HG03575 (cell line): ENCODE results near the gene CR1.
"Not testable (repeated sequence)": the region's sequence is repeated elsewhere in the genome, so short reads cannot be mapped to it uniquely, and the experiment has no call there.

Source experiments
- ATAC-seq: cut with Tn5 transposase; IDR thresholded peaks from one replicate; pipeline ENCODE4 v1.9.1; 2021; ENCODE audit not compliant: unreplicated experiment, insufficient number of reproducible peaks, low FRiP score; ENCODE audit errors: extremely low read depth

CR1 gene

DNA sequence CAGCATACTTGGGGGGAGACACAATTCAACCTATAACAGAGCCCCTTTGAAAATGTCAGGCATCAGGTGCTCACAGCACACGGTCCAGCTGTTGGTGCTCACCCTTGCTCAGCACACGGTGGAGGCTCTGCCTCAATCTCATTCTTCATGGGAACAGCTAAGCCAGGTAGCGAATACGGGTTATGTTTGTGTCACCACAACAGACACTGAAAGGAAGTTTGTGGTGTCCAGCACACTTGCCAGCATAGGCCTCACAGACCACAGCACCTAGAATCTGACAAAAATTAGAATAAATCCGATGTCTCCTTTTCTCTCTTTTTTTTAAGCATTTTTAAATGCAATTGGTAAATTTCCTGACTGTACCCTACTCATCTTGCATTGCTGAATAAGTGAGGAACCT lies 77.1 kb downstream of the CR1 start:
- ATAC-seq: not testable (repeated sequence)

DNA sequence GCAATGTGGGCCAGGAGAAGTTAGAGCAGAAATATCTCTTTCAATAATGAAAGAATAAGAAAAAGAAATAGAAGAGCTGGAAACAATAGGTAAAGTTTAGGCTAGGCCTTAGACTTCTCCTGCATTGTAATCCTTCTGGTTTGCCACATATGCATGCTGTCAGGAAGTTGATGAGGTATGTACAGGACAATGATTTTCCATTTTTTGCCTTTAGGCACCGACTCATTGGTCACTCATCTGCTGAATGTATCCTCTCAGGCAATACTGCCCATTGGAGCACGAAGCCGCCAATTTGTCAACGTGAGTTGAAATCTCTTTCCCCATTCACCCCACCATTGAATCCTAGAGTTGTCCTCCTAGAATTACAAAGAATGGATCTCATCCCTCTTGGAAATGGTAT lies 79.4 kb downstream of the CR1 start:
- not testable (repeated sequence) for ATAC-seq

DNA sequence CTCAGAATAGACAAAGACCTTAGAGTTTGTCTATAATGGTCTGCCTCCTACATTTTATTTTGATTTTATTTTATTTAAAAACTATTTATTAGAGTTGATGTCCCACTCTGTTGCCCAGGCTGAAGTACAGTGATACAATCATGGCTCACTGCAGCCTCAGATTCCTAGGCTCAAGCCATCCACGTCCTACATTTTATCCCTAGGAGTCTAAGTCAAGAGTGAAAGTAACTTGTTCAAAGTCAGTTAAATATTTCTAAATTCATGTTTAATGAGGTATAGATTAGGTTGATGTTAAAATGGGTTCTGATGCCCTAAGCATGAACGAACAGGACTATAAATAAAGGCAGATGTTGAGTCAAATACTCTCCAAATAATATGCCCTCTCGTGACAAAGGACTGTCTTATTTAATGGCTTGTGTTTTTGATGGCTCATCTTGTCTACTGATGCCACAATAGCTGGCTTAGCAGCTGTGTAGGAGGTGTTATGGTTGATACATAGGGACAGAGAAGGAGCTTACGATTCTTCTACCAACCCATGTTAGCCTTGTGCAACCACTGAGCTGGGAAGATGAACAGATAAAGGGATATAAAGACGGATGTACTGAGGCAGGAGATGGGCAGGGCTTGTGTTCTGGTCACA lies 83.0 kb downstream of the CR1 start:
- ATAC-seq: no peak

DNA sequence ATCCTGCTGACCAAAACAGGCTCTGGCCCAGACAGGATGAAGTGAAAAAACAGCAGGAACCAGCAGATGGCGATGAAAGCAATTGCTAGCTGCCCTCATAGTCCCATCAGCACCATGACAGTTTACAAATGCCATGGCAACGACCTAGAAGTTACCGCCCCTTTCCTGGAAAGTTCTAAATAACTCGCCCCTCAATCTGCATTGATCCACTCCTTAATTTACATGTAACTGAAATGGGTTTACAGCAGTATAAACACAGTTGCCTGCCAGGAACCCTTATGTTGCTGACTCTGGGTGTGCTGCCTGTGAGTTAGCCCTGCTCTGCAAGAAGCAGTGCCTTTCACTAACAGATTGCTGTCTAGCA lies 83.5 kb downstream of the CR1 start:
- no peak for ATAC-seq

DNA sequence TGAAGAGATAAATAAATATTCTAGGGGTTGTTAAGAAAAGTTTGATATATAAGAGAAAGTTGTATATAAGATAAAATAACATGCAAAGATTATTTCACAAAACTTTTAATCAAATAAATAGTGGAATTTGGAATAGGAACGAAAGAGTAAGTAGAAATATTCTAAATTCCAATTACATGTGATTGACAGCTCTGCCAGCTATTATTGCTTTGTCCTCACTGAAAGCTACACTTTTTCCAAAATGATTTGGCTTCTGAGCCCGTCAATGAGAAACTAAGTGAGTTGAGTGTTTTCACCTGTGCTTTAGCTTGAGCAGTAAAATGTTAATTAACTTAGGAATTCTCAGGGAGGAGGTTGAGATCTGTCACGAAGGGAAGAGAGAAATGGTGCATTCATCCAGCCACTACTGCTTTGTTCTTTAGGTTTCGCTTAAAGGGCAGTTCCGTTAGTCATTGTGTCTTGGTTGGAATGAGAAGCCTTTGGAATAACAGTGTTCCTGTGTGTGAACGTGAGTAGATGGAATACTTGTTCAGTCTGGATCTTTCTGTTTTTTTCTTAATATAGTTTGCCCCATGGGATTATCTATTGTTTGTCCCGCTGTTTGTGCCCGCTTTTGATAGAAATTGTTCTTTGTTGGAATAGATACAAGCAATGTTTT lies 85.7 kb downstream of the CR1 start:
- ATAC-seq: no peak

DNA sequence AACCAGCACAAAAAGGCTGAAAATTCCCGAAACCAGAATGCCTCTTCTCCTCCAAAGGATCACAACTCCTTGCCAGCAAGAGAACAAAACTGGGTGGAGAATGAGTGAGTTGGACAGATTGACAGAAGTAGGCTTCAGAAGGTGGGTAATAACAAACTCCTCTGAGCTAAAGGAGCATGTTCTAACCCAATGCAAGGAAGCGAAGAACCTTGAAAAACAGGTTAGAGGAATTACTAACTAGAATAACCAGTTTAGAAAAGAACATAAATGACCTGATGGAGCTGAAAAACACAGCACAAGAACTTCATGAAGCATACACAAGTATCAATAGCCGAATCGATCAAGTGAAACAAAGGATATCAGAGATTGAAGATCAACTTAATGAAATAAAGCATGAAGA lies 93.5 kb downstream of the CR1 start:
- not testable (repeated sequence) for ATAC-seq

DNA sequence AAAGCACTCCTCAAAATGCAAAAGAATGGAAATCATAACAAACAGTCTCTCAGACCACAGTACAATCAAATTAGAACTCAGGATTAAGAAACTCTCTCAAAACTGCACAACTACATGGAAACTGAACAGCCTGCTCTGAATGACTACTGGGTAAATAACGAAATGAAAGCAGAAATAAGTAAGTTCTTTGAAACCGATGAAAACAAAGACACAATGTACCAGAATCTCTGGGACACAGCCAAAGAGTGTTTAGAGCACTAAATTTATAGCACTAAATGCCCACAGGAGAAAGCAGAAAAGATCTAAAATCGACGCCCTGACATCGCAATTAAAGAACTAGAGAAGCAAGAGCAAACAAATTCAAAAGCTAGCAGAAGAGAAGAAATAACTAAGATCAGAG lies 95.2 kb downstream of the CR1 start:
- ATAC-seq: not testable (repeated sequence)

DNA sequence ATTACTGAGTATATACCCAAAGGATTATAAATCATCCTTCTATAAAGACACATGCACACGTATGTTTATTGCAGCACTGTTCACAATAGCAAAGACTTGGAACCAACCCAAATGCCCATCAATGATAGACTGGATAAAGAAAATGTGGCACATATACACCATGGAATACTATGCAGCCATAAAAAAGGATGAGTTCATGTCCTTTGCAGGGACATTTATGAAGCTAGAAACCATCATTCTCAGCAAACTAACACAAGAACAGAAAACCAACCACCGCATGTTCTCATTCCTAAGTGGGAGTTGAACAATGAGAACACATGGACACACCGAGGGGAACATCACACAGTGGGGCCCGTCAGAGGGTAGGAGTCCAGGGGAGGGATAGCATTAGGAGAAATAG lies 98.1 kb downstream of the CR1 start:
- not testable (repeated sequence) for ATAC-seq

DNA sequence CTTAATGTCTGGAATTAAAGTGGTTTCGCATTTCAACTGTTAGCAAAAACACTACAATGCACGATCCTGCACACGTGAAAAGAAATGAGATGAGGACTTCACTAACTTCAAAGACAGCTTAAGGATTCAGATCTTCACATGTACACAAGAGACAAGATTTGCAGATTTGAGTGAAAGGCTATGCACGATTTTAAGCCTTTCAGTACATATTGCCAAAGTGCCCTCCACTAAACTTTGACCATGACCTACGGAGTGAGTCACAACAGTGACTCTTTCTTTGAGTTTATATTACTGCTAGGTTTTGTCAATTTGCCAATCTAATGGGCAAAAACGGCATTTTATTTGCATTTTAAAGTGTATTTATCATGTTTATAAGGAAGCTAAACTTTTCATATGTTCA lies 107.8 kb downstream of the CR1 start:
- no peak for ATAC-seq

DNA sequence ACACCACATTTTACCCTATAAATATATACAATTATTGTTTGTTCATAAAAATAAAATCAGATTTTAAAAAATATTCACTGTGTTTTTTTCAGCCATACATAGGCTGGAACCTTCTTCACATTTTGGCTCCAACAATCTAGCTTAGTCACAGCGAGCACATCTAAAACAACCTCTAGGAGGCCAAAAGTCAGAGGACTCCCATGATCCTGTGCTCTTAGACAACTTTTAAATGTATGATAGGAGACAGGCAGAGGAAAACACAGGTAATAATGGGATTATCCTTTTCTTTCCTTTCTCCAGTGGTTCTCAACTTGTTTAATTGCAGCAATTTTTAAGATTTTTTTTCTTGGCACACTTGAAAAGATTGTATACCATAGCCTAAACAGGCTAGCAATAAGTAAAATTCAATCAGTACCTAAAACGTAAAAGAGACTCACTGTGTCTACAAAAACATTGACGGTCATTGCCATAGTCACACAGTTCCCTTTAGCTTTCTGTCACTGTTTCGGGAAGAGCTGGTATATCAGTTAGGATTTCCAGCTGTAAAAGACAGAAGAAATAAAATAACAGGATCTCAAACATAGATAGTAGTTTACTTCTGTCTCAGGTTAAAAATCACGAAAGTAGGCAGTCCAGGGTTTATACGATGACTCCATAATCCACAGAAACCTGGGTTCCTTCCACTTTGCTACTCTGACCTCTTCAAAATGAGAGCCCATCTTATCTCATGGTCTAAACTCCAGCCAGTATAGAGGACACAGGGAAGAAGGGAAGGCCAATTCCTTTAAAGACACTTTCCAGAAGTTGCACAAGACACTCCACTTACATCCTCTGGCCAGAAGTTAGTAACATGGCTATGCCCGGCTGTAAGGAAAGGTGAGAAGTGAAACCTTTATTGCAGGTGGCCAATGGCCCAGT lies 109.7 kb downstream of the CR1 start:
- no peak for ATAC-seq

DNA sequence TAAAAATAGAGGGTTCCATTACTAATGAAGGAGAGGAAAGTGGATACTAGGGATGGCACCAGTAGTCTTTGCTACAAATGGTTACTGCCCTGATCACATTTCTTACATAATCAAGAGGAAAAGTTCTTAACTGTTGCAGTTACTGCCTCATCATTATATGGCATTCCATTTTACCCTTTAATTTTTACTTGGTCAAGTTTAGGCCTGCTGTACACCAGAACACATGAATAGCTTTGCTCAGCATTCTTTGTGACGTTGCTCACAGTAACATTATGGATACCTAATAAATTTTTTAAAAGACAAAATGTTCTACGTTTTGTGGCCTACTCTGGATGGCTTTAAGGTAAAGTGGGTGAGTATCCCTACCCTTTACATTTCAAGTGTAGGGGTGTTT lies 110.4 kb downstream of the CR1 start:
- ATAC-seq: no peak

DNA sequence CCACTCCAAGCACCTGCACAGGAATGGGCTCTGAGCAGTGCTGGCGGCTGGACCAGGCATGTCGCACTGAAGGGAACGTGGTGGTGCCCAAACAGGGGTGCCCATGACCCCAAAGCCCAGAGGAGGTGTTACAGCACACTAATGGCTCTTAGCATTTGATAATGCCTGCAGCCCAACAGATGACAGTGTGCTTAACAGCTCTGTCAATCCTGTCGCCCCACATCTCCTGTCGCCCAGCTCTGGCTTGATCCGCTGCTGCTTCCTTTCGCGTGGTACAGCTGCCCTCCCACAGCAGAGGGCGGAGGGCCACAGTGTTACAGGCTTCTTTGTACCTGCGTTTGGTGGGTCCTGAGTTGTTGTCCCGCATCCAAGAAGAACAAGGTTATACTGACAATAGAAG lies 116.8 kb downstream of the CR1 start:
- no peak for ATAC-seq

DNA sequence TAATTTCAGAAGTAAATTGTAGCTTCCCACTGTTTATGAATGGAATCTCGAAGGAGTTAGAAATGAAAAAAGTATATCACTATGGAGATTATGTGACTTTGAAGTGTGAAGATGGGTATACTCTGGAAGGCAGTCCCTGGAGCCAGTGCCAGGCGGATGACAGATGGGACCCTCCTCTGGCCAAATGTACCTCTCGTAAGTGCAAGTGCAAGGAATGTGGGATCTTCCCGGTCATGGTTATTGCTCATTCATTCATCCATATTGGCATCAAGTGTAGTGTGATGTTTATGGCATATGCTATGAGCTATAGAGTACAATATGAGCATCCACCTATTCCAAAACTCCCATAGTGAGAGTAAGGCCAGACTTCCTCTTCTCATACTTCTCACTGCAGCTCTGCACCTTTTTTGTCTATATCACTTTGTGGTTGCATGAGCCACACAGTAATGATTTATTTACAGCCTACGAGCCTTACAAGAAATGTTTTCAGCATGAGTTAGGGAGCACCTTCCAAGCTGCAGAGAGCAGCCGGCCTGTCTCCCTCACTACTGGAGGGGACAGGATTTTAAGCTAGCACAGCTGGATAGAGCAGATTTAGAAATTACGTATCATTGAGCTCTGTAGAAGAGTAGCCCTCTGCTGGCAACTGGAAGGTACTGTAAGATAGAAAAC lies 124.0 kb downstream of the CR1 start:
- no peak for ATAC-seq

DNA sequence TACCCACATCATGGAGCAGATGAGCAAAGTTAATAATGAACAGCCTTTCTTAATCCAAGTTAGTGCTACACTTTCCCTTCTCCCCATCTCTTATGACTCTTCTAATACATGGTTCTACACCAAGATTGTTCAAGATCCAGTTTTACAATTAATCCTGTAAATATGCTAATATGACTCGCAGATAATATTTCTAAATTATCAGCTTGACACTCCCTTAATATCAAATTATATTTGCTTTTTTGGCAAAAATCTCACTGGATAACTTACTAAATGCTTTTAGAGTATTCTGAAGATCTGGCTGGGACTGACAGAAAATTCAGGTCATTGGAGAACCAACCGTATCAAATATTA lies 124.6 kb downstream of the CR1 start:
- no peak for ATAC-seq

DNA sequence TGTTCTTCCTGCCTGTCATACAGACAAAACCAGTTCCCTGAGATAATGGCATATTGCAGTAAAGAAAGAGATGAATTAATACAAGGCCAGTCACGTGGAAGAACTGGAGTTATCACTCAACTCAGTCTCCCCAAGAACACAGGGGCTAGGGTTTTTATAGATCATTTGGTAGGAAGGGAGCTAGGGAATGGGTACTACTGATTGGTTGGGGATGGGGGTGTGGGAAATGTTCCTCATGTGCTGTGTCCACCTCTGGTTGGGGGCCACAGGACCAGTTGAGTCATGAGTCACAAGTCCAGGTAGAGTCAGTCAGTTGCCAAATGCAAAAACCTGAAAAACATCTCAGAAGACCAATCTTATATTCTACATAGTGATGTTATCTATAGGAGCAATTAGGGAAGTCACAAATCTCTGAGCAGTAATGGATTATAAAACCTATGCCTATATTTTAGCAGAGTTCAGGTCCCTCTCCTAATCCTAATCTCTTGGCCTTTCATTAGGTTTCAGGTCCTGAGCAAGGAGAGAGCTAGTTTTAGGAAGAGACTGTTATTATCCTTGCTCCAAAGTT lies 129.6 kb downstream of the CR1 start:
- ATAC-seq: not testable (repeated sequence)

DNA sequence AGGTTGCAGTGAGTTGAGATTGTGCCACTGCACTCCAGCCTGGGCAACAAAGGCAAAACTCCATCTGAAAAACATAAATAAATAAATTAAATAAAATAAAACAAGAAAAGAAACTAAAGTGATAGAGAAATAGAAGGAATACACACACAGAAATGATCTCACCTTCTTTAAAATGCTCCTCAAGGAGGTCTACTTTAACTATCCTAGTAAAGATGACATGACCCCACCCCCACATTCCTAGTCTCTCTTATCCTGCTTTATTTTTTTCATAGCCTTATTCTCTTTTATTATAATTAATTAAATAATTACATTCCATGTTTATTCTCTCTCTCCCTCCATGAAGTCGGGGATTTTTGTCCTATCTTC lies 131.0 kb downstream of the CR1 start:
- ATAC-seq: no peak

DNA sequence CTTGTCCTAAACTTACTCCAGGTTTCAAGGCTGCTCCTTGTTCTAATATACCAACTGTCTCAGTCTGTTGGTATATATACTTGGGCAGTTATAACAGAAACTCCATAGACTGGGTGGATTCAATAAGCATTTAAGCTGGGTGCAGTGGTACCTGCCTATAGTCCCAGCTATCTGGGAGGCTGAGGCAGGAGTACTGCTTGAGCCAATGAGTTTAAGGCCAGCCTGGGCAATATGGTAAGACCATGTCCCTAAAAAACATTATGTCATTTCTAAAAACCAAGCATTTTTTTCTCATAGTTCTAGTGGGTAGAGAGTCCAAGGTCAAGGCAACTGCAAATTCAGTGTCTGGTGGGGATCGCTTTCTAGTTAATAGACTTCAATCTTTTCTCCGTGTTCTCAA lies 131.5 kb downstream of the CR1 start:
- ATAC-seq: no peak

DNA sequence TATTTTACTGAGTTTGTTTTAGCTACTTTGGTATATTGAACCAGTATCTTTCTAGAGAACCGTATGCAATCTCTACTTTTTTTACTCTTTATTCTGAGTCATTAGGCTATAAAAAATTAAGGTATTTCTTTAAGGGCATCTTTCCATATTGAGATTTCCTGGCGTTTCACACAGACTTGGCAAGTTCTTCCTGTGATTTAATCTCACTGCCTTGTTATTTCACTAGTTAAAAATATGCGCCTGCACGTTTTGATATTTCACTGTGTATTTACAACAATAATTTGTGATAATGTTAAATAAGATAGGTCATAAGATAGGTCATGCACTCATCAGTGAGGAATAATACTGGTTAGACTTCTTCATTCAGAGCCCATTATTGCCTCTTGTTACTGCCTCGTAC lies 132.8 kb downstream of the CR1 start:
- ATAC-seq: no peak

DNA sequence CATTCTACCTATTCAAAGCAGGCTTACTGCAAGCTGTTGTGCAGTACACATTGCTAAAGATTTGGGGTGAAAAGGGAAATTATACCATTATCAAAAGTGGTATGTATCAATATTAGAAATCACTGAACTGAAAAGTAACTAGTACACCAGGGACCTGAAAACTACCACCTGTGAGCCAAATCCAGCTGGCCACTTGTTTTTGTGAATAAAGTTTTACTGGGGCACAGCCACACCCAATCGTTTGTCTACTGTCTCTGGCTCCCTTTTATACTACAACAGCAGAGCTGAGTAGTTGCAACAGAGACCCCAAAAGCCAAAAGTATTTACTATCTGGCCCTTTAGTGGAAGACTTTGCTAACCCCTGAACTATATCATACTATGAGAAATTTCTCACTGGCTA lies 135.2 kb downstream of the CR1 start:
- ATAC-seq: no peak
